SK-N-SH treated with all-trans-retinoic acid at 6 μM for 48 hours (cell line): ENCODE measurements around the gene SLC49A3.

ENCODE experiments used
- ATAC-seq: fragments of 200-7000 bp; cut with Tn5 transposase; 3 replicates; pipeline ENCODE4 v1.9.1; 2020; ENCODE audit warnings: mild to moderate bottlenecking, moderate library complexity
- ARNTL ChIP-seq: fragments of 450-650 bp; formaldehyde crosslinking; IDR thresholded peaks from 2 replicates; pipeline ENCODE4 v1.5.0; 2020; ENCODE audit warnings: low read depth, mild to moderate bottlenecking, moderate library complexity, borderline replicate concordance
- BACH2 ChIP-seq: fragments of 250-450 bp; sonication (Bioruptor Pico); IDR thresholded peaks from 2 replicates; pipeline ENCODE4 v1.9.0; 2021; ENCODE audit warnings: mild to moderate bottlenecking, borderline replicate concordance
- CSDC2 ChIP-seq: fragments of 250-450 bp; sonication (Bioruptor Pico); IDR thresholded peaks from 2 replicates; pipeline ENCODE4 v1.5.0; 2020; ENCODE audit warnings: mild to moderate bottlenecking, moderate library complexity
- CSRNP3 ChIP-seq: fragments of 250-450 bp; sonication (Bioruptor Pico); IDR thresholded peaks from 2 replicates; pipeline ENCODE4 v1.5.1; 2021; ENCODE audit warnings: mild to moderate bottlenecking, moderate library complexity
- ESRRG ChIP-seq: fragments of 250-450 bp; sonication (Bioruptor Pico); IDR thresholded peaks from 2 replicates; pipeline ENCODE4 v1.6.1; 2021; ENCODE audit warnings: mild to moderate bottlenecking
- ISL1 ChIP-seq: fragments of 250-450 bp; sonication (Bioruptor Pico); IDR thresholded peaks from 2 replicates; pipeline ENCODE4 v2.1.2; 2022; ENCODE audit warnings: mild to moderate bottlenecking, moderate library complexity
- OSR1 ChIP-seq: fragments of 250-450 bp; sonication (Bioruptor Pico); IDR thresholded peaks from 2 replicates; pipeline ENCODE4 v1.8.0; 2022; ENCODE audit warnings: moderate library complexity, mild to moderate bottlenecking, inconsistent platforms
- PPARA ChIP-seq: fragments of 250-450 bp; sonication (Bioruptor Pico); IDR thresholded peaks from 2 replicates; pipeline ENCODE4 v1.5.0; 2020; ENCODE audit warnings: mild to moderate bottlenecking, borderline replicate concordance
- SNAI2 ChIP-seq: fragments of 250-450 bp; sonication (Bioruptor Pico); IDR thresholded peaks from 2 replicates; pipeline ENCODE4 v1.5.0; 2020; ENCODE audit warnings: mild to moderate bottlenecking, moderate library complexity
- TCF4 ChIP-seq: fragments of 250-450 bp; sonication (Bioruptor Pico); IDR thresholded peaks from 2 replicates; pipeline ENCODE4 v1.8.0; 2021; ENCODE audit warnings: mild to moderate bottlenecking, moderate library complexity, borderline replicate concordance
- TOX ChIP-seq: fragments of 250-450 bp; sonication (Bioruptor Pico); IDR thresholded peaks from 2 replicates; pipeline ENCODE4 v1.8.0; 2021; ENCODE audit warnings: mild to moderate bottlenecking, moderate library complexity, borderline replicate concordance
- ZC3H10 ChIP-seq: fragments of 250-450 bp; sonication (Bioruptor Pico); IDR thresholded peaks from 2 replicates; pipeline ENCODE4 v1.5.1; 2021; ENCODE audit warnings: mild to moderate bottlenecking, moderate library complexity
- ZFP3 ChIP-seq: fragments of 250-450 bp; sonication (Bioruptor Pico); IDR thresholded peaks from 2 replicates; pipeline ENCODE4 v1.5.0; 2020; ENCODE audit warnings: mild to moderate bottlenecking, moderate library complexity
- ZFP30 ChIP-seq: fragments of 450-650 bp; formaldehyde crosslinking; IDR thresholded peaks from 2 replicates; pipeline ENCODE4 v1.5.0; 2022; ENCODE audit warnings: mild to moderate bottlenecking, moderate library complexity
- ZNF565 ChIP-seq: fragments of 450-650 bp; formaldehyde crosslinking; conservative IDR thresholded peaks from 2 replicates; pipeline ENCODE4 v1.5.0; 2020; ENCODE audit warnings: low read depth, mild to moderate bottlenecking, moderate library complexity
- ZNF8 ChIP-seq: fragments of 450-650 bp; formaldehyde crosslinking; IDR thresholded peaks from 2 replicates; pipeline ENCODE4 v1.5.0; 2020; ENCODE audit warnings: mild to moderate bottlenecking, moderate library complexity
- TF ChIP-seq, protein P1 (sequence below): fragments of 250-450 bp; sonication (Bioruptor Pico); IDR thresholded peaks from 2 replicates; pipeline ENCODE4 v1.8.0; 2021; ENCODE audit warnings: low read depth, mild to moderate bottlenecking, moderate library complexity, borderline replicate concordance
- TF ChIP-seq, protein P2 (sequence below): fragments of 250-450 bp; sonication (Bioruptor Pico); IDR thresholded peaks from 2 replicates; pipeline ENCODE4 v1.5.0; 2020; ENCODE audit warnings: mild to moderate bottlenecking, moderate library complexity
- TF ChIP-seq, protein P3 (sequence below): fragments of 250-450 bp; sonication (Bioruptor Pico); IDR thresholded peaks from 2 replicates; pipeline ENCODE4 v1.8.0; 2020; ENCODE audit warnings: mild to moderate bottlenecking, moderate library complexity, borderline replicate concordance

Gene SLC49A3

GRCh38 chr4:676871-677235 lies 12.1 kb downstream of the SLC49A3 start:
- ATAC-seq, result no peak
- TF ChIP-seq ZC3H10 (no peak), ISL1 (CRISPR knock-in tag) (no peak), TOX (CRISPR knock-in tag) (no peak), ZFP3 (CRISPR knock-in tag) (no peak), CSRNP3 (CRISPR knock-in tag) (no peak)

- ATAC-seq, result no peak
Measured at GRCh38 chr4:675980-676870, 12.7 kb downstream of the SLC49A3 start.

More at GRCh38 chr4:675980-676870, 12.7 kb downstream of the SLC49A3 start:
- no peak for TF ChIP-seq PPARA (CRISPR knock-in tag)
- TF ChIP-seq CSRNP3 (CRISPR knock-in tag), result no peak
- TF ChIP-seq, protein P1, sequence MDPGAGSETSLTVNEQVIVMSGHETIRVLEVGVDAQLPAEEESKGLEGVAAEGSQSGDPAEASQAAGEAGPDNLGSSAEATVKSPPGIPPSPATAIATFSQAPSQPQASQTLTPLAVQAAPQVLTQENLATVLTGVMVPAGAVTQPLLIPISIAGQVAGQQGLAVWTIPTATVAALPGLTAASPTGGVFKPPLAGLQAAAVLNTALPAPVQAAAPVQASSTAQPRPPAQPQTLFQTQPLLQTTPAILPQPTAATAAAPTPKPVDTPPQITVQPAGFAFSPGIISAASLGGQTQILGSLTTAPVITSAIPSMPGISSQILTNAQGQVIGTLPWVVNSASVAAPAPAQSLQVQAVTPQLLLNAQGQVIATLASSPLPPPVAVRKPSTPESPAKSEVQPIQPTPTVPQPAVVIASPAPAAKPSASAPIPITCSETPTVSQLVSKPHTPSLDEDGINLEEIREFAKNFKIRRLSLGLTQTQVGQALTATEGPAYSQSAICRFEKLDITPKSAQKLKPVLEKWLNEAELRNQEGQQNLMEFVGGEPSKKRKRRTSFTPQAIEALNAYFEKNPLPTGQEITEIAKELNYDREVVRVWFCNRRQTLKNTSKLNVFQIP (CRISPR knock-in tag), result no peak
- no peak for TF ChIP-seq ARNTL (CRISPR knock-in tag)
- TF ChIP-seq ZNF8 (CRISPR knock-in tag), result no peak
- no peak for TF ChIP-seq ISL1 (CRISPR knock-in tag)
- TF ChIP-seq BACH2 (CRISPR knock-in tag), result no peak
- TF ChIP-seq, protein P2, sequence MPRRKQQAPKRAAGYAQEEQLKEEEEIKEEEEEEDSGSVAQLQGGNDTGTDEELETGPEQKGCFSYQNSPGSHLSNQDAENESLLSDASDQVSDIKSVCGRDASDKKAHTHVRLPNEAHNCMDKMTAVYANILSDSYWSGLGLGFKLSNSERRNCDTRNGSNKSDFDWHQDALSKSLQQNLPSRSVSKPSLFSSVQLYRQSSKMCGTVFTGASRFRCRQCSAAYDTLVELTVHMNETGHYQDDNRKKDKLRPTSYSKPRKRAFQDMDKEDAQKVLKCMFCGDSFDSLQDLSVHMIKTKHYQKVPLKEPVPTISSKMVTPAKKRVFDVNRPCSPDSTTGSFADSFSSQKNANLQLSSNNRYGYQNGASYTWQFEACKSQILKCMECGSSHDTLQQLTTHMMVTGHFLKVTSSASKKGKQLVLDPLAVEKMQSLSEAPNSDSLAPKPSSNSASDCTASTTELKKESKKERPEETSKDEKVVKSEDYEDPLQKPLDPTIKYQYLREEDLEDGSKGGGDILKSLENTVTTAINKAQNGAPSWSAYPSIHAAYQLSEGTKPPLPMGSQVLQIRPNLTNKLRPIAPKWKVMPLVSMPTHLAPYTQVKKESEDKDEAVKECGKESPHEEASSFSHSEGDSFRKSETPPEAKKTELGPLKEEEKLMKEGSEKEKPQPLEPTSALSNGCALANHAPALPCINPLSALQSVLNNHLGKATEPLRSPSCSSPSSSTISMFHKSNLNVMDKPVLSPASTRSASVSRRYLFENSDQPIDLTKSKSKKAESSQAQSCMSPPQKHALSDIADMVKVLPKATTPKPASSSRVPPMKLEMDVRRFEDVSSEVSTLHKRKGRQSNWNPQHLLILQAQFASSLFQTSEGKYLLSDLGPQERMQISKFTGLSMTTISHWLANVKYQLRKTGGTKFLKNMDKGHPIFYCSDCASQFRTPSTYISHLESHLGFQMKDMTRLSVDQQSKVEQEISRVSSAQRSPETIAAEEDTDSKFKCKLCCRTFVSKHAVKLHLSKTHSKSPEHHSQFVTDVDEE, result no peak
- no peak for TF ChIP-seq ZFP3 (CRISPR knock-in tag)
- TF ChIP-seq ESRRG, result no peak
- TF ChIP-seq CSDC2, result no peak
- TF ChIP-seq ZNF565 (CRISPR knock-in tag), result no peak
- TF ChIP-seq TCF4 (CRISPR knock-in tag), result no peak
- no peak for TF ChIP-seq OSR1 (CRISPR knock-in tag)
- TF ChIP-seq, protein P3, sequence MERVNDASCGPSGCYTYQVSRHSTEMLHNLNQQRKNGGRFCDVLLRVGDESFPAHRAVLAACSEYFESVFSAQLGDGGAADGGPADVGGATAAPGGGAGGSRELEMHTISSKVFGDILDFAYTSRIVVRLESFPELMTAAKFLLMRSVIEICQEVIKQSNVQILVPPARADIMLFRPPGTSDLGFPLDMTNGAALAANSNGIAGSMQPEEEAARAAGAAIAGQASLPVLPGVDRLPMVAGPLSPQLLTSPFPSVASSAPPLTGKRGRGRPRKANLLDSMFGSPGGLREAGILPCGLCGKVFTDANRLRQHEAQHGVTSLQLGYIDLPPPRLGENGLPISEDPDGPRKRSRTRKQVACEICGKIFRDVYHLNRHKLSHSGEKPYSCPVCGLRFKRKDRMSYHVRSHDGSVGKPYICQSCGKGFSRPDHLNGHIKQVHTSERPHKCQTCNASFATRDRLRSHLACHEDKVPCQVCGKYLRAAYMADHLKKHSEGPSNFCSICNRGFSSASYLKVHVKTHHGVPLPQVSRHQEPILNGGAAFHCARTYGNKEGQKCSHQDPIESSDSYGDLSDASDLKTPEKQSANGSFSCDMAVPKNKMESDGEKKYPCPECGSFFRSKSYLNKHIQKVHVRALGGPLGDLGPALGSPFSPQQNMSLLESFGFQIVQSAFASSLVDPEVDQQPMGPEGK (CRISPR knock-in tag), result no peak
- TF ChIP-seq ZFP30 (CRISPR knock-in tag), result no peak
- TF ChIP-seq SNAI2 (CRISPR knock-in tag), result no peak
